Tibial nerve (tissue), 4 donors: ENCODE data around the gene RSPH10B2.
"Not testable (repeated sequence)": the region's sequence is repeated elsewhere in the genome, so short reads cannot be mapped to it uniquely, and the experiment has no call there.

Experiments
- CTCF ChIP-seq, 5 experiments: fragments of 200-600 bp in 3 of 5; fragments of 450-650 bp in 2 of 5; sonication (generic) in 3 of 5; IDR thresholded peaks; one replicate each; pipeline ENCODE4 v1.5.1; 2016 to 2019; ENCODE audit warnings: antibody characterized with exemption in 5 of 5, mild to moderate bottlenecking in 3 of 5, moderate library complexity in 2 of 5
- EP300 ChIP-seq, 2 donors: sonication (generic); formaldehyde crosslinking; IDR thresholded peaks; one replicate each; pipeline ENCODE4 v1.6.1; 2017; ENCODE audit warnings: antibody characterized with exemption in 2 of 2, mild to moderate bottlenecking in 1 of 2
- POLR2A ChIP-seq, 2 donors: fragments of 450-650 bp; IDR thresholded peaks; one replicate each; pipeline ENCODE4 v1.6.1; 2017; ENCODE audit warnings: antibody characterized with exemption in 2 of 2, mild to moderate bottlenecking in 2 of 2, moderate library complexity in 2 of 2

GRCh38 chr7:6830026-6830425, 76.1 kb downstream of the RSPH10B2 start:
- not testable (repeated sequence) for TF ChIP-seq CTCF, EP300, POLR2A (IDR thresholded peaks at IDR 0.05)
